HG02970 (cell line): ENCODE data around the gene ATP6V1B1.
"Not testable (repeated sequence)": the region's sequence is repeated elsewhere in the genome, so short reads cannot be mapped to it uniquely, and the experiment has no call there.

Experiments
- ATAC-seq: cut with Tn5 transposase; IDR thresholded peaks from one replicate; pipeline ENCODE4 v1.9.1; 2021; ENCODE audit warnings: mild to moderate bottlenecking, moderate library complexity, moderate number of reproducible peaks; ENCODE audit not compliant: unreplicated experiment, low FRiP score

Gene ATP6V1B1

GRCh38 chr2:71001981-71002570, 66.4 kb downstream of the ATP6V1B1 start:
- ATAC-seq: no peak

GRCh38 chr2:71003396-71003795, 67.7 kb downstream of the ATP6V1B1 start:
- ATAC-seq: no peak

- ATAC-seq: no peak
Observed at GRCh38 chr2:71003966-71004755, 68.5 kb downstream of the ATP6V1B1 start.

- no peak for ATAC-seq
Observed at GRCh38 chr2:71004857-71005256, 69.2 kb downstream of the ATP6V1B1 start.

GRCh38 chr2:71005271-71006202, 69.8 kb downstream of the ATP6V1B1 start:
- ATAC-seq: no peak

GRCh38 chr2:71006323-71006722, 70.6 kb downstream of the ATP6V1B1 start:
- ATAC-seq: no peak

GRCh38 chr2:71006955-71007799, 71.5 kb downstream of the ATP6V1B1 start:
- no peak for ATAC-seq

- ATAC-seq: no peak
Observed at GRCh38 chr2:71008342-71008741, 72.6 kb downstream of the ATP6V1B1 start.

- ATAC-seq: not testable (repeated sequence)
Observed at GRCh38 chr2:71011786-71012185, 76.1 kb downstream of the ATP6V1B1 start.
